Measurements from ENCODE around the gene PPP1R13L.

The PPP1R13L gene

DNA sequence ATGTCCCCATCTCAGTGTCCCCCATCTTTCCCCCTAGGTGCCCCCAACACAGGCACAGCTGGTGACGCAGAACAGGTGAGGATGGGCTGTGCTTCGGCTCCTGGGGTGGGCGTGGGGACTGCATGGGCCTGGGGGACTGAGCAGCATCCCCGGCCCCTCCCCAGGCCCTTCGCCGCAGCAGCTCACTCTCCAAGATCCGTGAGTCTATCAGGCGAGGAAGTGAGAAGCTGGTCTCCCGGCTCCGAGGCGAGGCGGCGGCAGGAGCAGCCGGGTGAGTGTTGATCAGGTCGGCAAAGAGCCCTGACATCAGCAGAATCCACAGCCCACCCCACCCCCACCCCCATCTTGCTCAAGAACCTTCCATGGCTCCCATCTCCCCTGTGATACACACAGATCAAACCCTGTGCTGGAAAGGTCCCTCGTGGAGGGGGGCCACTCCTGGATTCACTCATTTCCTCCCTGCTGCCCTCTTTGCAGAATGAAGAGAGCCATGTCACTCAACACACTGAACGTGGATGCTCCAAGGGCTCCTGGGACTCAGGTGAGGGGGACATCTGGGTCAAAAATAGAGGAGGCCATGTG lies 54.3 kb downstream of the PPP1R13L start:
- TF ChIP-seq, protein P1, sequence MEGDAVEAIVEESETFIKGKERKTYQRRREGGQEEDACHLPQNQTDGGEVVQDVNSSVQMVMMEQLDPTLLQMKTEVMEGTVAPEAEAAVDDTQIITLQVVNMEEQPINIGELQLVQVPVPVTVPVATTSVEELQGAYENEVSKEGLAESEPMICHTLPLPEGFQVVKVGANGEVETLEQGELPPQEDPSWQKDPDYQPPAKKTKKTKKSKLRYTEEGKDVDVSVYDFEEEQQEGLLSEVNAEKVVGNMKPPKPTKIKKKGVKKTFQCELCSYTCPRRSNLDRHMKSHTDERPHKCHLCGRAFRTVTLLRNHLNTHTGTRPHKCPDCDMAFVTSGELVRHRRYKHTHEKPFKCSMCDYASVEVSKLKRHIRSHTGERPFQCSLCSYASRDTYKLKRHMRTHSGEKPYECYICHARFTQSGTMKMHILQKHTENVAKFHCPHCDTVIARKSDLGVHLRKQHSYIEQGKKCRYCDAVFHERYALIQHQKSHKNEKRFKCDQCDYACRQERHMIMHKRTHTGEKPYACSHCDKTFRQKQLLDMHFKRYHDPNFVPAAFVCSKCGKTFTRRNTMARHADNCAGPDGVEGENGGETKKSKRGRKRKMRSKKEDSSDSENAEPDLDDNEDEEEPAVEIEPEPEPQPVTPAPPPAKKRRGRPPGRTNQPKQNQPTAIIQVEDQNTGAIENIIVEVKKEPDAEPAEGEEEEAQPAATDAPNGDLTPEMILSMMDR (IDR thresholded peaks at IDR 0.05; ENCODE audit: low read depth, low read length, poor library complexity, severe bottlenecking), result no peak
- TF ChIP-seq EZH2phosphoT487 (IDR thresholded peaks at IDR 0.05; ENCODE audit: borderline replicate concordance, low read length), result no peak
- peaks cover 17% of the 10 kb centered on the region for H3K36me3 ChIP-seq (ENCODE audit: control insufficient read depth, low read length)
- no peaks in the 10 kb centered on the region for H3K9me2 ChIP-seq (replicated peaks; ENCODE audit: control insufficient read depth, low read length)
- no peaks in the 10 kb centered on the region for H4K20me1 ChIP-seq (ENCODE audit: control insufficient read depth, insufficient read depth, low read depth, low read length)
- H3K9me3 ChIP-seq (ENCODE audit: control insufficient read depth, insufficient read depth, low read length), result no peaks in the 10 kb centered on the region
- H3K4me3 ChIP-seq (ENCODE audit: low read length), result no peak overlapping the region
- H3K27me3 ChIP-seq (ENCODE audit: control insufficient read depth, low read length), result no peaks in the 10 kb centered on the region
- H3K4me2 ChIP-seq (ENCODE audit: low read length), result no peak overlapping the region
- H3F3A ChIP-seq (ENCODE audit: control insufficient read depth, insufficient read depth), result no peaks in the 10 kb centered on the region
- no peak overlapping the region for H3K27ac ChIP-seq (ENCODE audit: low read depth, low read length)
- H3K79me2 ChIP-seq (ENCODE audit: control insufficient read depth, low read length), result no peaks in the 10 kb centered on the region
- no peaks in the 10 kb centered on the region for H3K4me1 ChIP-seq (ENCODE audit: control insufficient read depth, low read length)

DNA sequence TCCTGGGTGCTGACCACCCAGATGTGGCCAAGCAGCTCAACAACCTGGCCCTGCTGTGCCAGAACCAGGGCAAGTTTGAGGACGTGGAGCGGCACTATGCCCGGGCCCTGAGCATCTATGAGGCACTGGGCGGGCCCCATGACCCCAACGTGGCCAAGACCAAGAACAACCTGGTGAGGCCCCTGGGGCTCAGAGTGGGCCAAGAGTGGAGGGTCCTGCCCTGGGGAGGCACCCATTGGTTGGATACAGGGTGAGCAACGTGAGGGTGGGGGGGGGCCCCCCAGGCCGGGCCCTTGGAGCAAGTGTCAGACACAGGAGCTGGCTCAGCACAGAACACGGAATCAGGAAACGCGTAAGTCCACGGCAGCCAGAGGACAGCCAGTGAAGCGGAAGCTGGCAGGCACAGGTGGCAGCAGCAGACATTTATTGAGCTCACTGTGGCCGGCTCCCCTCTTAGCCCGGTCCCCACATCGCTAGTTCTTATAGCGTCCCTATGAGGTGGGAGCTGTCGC lies 55.4 kb downstream of the PPP1R13L start:
- H3K36me3 ChIP-seq (ENCODE audit: control insufficient read depth, low read length), result peaks cover 16% of the 10 kb centered on the region
- TF ChIP-seq, protein P1 (IDR thresholded peaks at IDR 0.05; ENCODE audit: low read depth, low read length, poor library complexity, severe bottlenecking), result no peak
- no peak for TF ChIP-seq EZH2phosphoT487 (IDR thresholded peaks at IDR 0.05; ENCODE audit: borderline replicate concordance, low read length)
- no peaks in the 10 kb centered on the region for H4K20me1 ChIP-seq (ENCODE audit: control insufficient read depth, insufficient read depth, low read depth, low read length)

DNA sequence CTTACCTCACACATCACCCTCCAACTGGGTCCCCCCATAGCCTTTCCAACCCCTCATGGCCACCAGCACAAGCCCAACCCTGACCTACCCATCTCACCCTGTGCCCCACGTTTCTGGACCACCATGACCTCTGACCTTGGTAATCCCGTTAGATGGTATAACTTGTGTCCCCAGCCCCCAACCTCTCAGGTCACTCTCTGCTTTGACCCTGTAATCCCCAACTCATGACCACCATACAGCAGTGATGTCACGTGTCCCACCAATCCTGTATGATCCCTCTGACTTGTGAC lies 55.8 kb downstream of the PPP1R13L start:
- no peak overlapping the region for H3K4me3 ChIP-seq (ENCODE audit: low read length)
- no peaks in the 10 kb centered on the region for H3K27me3 ChIP-seq (ENCODE audit: control insufficient read depth, low read length)
- no peak overlapping the region for H3K4me2 ChIP-seq (ENCODE audit: low read length)
- no peaks in the 10 kb centered on the region for H3K79me2 ChIP-seq (ENCODE audit: control insufficient read depth, low read length)
- TF ChIP-seq, protein P1 (IDR thresholded peaks at IDR 0.05; ENCODE audit: low read depth, low read length, poor library complexity, severe bottlenecking), result no peak
- TF ChIP-seq EZH2phosphoT487 (IDR thresholded peaks at IDR 0.05; ENCODE audit: borderline replicate concordance, low read length), result no peak
- H4K20me1 ChIP-seq (ENCODE audit: control insufficient read depth, insufficient read depth, low read depth, low read length), result no peaks in the 10 kb centered on the region
- no peaks in the 10 kb centered on the region for H3K9me3 ChIP-seq (ENCODE audit: control insufficient read depth, insufficient read depth, low read length)
- no peaks in the 10 kb centered on the region for H3K4me1 ChIP-seq (ENCODE audit: control insufficient read depth, low read length)
- H3K27ac ChIP-seq (ENCODE audit: low read depth, low read length), result no peak overlapping the region
- H3K9me2 ChIP-seq (replicated peaks; ENCODE audit: control insufficient read depth, low read length), result no peaks in the 10 kb centered on the region
- H3F3A ChIP-seq (ENCODE audit: control insufficient read depth, insufficient read depth), result no peaks in the 10 kb centered on the region
- H3K36me3 ChIP-seq (ENCODE audit: control insufficient read depth, low read length), result peaks cover 12% of the 10 kb centered on the region

More for the DNA sequence above, 55.4 kb downstream of the PPP1R13L start:
- Histone ChIP-seq H3K79me2 (ENCODE audit: control insufficient read depth, low read length) (no peaks in the 10 kb centered on the region), H3K4me3 (ENCODE audit: low read length) (no peak overlapping the region), H3K27me3 (ENCODE audit: control insufficient read depth, low read length) (no peaks in the 10 kb centered on the region), H3K4me1 (ENCODE audit: control insufficient read depth, low read length) (no peaks in the 10 kb centered on the region), H3K27ac (ENCODE audit: low read depth, low read length) (no peak overlapping the region), H3K4me2 (ENCODE audit: low read length) (no peak overlapping the region), H3K9me3 (ENCODE audit: control insufficient read depth, insufficient read depth, low read length) (no peaks in the 10 kb centered on the region), H3F3A (ENCODE audit: control insufficient read depth, insufficient read depth) (no peaks in the 10 kb centered on the region), H3K9me2 (replicated peaks; ENCODE audit: control insufficient read depth, low read length) (no peaks in the 10 kb centered on the region)
